ENCODE data around the gene OTUB1.
"Not testable (repeated sequence)": the region's sequence is repeated elsewhere in the genome, so short reads cannot be mapped to it uniquely, and the experiment has no call there.

OTUB1 gene

GRCh38 chr11:63961608-63962412, 24.4 kb upstream of the OTUB1 start:
- DNase-seq (ENCODE audit: low spot score) = no peak
- TF ChIP-seq, protein P1, sequence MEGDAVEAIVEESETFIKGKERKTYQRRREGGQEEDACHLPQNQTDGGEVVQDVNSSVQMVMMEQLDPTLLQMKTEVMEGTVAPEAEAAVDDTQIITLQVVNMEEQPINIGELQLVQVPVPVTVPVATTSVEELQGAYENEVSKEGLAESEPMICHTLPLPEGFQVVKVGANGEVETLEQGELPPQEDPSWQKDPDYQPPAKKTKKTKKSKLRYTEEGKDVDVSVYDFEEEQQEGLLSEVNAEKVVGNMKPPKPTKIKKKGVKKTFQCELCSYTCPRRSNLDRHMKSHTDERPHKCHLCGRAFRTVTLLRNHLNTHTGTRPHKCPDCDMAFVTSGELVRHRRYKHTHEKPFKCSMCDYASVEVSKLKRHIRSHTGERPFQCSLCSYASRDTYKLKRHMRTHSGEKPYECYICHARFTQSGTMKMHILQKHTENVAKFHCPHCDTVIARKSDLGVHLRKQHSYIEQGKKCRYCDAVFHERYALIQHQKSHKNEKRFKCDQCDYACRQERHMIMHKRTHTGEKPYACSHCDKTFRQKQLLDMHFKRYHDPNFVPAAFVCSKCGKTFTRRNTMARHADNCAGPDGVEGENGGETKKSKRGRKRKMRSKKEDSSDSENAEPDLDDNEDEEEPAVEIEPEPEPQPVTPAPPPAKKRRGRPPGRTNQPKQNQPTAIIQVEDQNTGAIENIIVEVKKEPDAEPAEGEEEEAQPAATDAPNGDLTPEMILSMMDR (IDR thresholded peaks at IDR 0.05) = no peak
- no peak overlapping the region for H3K4me3 ChIP-seq
- H3K27ac ChIP-seq = no peak overlapping the region

GRCh38 chr11:63963895-63964294, 22.3 kb upstream of the OTUB1 start:
- not testable (repeated sequence) for DNase-seq (ENCODE audit: low spot score); H3K4me3 ChIP-seq; H3K27ac ChIP-seq

DNA sequence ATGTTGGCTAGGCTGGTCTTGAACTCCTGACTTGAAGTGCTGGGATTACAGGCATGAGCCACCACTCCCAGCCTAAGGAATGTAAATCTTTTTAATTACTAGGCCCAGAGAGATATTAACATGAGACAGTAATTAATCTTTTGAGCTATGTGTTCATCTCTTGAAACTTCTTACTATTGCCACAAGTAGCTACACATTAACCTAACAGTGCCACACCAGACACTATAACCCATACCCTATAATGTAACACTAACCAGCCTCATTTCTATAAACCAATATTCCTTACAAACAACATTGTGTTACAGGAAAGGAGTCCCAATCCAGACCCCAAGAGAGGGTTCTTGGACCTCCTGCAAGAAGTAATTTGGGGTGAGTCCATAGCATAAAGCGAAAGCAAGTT, 19.8 kb upstream of the OTUB1 start:
- TF ChIP-seq, protein P1 (IDR thresholded peaks at IDR 0.05) = no peak
- H3K4me3 ChIP-seq = no peak overlapping the region
- no peak overlapping the region for H3K27ac ChIP-seq
- no peak for DNase-seq (ENCODE audit: low spot score)

- Histone ChIP-seq H3K27ac (no peak overlapping the region), H3K4me3 (no peak overlapping the region)
- no peak for DNase-seq (ENCODE audit: low spot score)
- TF ChIP-seq, protein P1 (IDR thresholded peaks at IDR 0.05) = no peak
Measured at GRCh38 chr11:63969461-63969860, 16.8 kb upstream of the OTUB1 start.

DNA sequence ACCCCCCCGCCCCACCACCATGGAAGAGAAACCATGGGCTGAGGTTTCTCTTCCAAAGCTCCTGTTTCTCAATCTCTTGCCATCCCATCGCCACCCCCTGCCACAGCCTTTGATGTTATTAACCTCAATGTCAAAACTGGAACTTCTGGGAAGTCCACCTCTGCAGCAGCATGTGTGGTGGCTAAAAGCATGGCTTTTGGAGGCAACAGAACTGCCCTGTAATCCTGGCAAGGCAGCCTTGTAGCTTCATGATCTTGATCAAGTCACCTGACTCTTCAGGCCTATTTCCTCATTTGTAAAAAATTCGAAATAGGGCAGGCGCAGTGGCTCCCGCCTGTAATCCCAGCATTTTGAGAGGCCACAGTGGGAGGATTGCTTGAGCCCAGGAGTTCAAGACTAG, 15.3 kb upstream of the OTUB1 start:
- TF ChIP-seq, protein P1 (IDR thresholded peaks at IDR 0.05) = no peak
- DNase-seq (ENCODE audit: low spot score) = no peak
- Histone ChIP-seq H3K4me3 (no peak overlapping the region), H3K27ac (no peak overlapping the region)

DNA sequence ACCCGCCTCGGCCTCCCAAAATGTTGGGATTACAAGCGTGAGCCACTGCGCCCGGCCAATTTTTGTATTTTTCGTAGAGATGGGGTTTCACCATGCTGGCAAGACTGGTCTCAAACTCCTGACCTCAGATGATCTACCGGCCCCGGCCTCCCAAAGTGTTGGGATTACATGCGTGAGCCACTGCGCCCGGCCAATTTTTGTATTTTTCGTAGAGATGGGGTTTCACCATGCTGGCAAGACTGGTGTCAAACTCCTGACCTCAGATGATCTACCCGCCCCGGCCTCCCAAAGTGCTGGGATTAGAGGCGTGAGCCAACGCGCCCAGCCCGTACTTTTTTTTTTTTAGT, 12.4 kb upstream of the OTUB1 start:
- not testable (repeated sequence) for H3K27ac ChIP-seq; DNase-seq (ENCODE audit: low spot score)
- peak overlapping the region; percentile 17 for H3K4me3 ChIP-seq

DNA sequence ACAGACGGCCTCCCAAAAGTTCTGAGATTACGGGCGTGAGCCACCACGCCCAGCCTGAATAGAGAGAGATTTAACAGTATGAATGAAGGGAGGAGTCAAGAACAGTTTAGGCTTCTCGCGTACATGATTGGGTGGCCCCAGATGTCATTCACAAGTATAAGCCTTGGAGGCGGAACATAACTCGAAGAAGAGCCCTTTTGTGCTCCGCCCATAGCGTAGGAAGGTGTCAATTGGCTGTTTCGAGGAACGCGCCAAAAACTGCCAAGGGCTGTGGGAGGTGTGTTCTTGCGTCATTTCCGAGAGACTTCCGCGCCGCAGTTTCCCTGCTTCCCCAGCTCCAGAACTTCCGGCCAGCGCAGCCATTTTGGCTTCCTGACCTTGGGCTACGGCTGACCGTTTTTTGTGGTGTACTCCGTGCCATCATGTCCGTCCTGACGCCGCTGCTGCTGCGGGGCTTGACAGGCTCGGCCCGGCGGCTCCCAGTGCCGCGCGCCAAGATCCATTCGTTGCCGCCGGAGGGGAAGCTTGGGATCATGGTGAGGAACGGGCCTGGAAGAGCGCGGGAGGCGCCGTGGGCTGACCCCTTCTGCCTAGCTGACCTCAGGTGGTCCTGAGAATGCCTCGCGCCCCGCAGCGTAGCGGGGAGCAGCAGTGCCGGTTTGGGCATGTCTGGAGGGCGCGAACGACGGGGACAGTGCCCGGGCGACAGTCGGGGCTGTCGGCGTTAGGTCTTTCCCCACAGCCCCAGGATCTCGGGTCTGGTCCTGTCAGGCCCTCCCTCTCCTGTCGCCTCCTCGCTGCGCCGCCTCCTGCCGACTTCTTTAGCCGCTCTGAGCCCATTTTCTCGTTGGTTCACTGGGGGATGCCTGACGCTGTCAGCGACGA, 11.7 kb upstream of the OTUB1 start, which contains the start of gene COX8A:
Gene COX8A, plus strand, starts transcription at position 362 of the 885 bp plus-strand sequence. Its CDS starts 61 bp downstream, at position 423.
- TF ChIP-seq, protein P1 (IDR thresholded peaks at IDR 0.05) = no peak
- DNase-seq (ENCODE audit: low spot score) = peak; percentile 99
- peak within 1 kb of the TSS; percentile 94 to 99 for H3K27ac ChIP-seq
- H3K4me3 ChIP-seq = peak within 1 kb of the TSS; percentile 97

Data from coronary artery (tissue), 2 donors.